ENCODE data around the gene DAD1. TPM values are rescaled to one million over a fixed set of nuclear protein-coding genes. Genes with fewer than 3 reads are reported as not detected.

The DAD1 gene
- total RNA-seq, 1 experiment from 2014 or later = 155 TPM

GRCh38 chr14:22551605-22551997 lies 37.4 kb downstream of the DAD1 start:
- Histone ChIP-seq H4K20me1 (ENCODE audit: insufficient read depth) (no peaks in the 10 kb centered on the region), H3K9me3 (ENCODE audit: insufficient read depth, low read depth) (no peaks in the 10 kb centered on the region), H3K79me2 (ENCODE audit: low read depth) (no peaks in the 10 kb centered on the region), H3F3A (ENCODE audit: insufficient read depth, low read depth) (peaks cover 3% of the 10 kb centered on the region; the same call in 1 of the 2 replicates), H3K4me1 (replicated peaks; ENCODE audit: insufficient read depth) (peaks cover 16% of the 10 kb centered on the region), H3K27me3 (ENCODE audit: insufficient read depth, low read depth) (no peaks in the 10 kb centered on the region), H3K36me3 (ENCODE audit: low read depth) (no peaks in the 10 kb centered on the region), H3K27ac (no peak overlapping the region), H3K9me2 (ENCODE audit: insufficient read depth) (no peaks in the 10 kb centered on the region), H3K4me3 (no peak overlapping the region), H3K4me2 (no peak overlapping the region), H2AFZ (no peak overlapping the region)
- ChIA-PET CTCF (no interaction called here), POLR2A (ENCODE audit: unreplicated experiment) (no interaction called here)
- DNase-seq = no peak
- intact Hi-C loops (cut with micrococcal nuclease; ENCODE audit: unreplicated experiment) = no loop called here
- no TSS peak for BruUV-seq (replicated peaks)
- TF ChIP-seq CTCF (conservative IDR thresholded peaks at IDR 0.05) = no peak
- no peak for TF ChIP-seq EZH2 (IDR thresholded peaks at IDR 0.05; ENCODE audit: low read depth)

GRCh38 chr14:22549981-22550673 lies 38.9 kb downstream of the DAD1 start:
- H3K4me3 ChIP-seq = no peak overlapping the region
- H2AFZ ChIP-seq = no peak overlapping the region
- intact Hi-C loops (cut with micrococcal nuclease; ENCODE audit: unreplicated experiment) = no loop called here
- no peak overlapping the region for H3K4me2 ChIP-seq
- TF ChIP-seq EZH2 (IDR thresholded peaks at IDR 0.05; ENCODE audit: low read depth) = no peak
- no peak for TF ChIP-seq CTCF (conservative IDR thresholded peaks at IDR 0.05)
- no peaks in the 10 kb centered on the region for H3K27me3 ChIP-seq (ENCODE audit: insufficient read depth, low read depth)
- no peaks in the 10 kb centered on the region for H3K9me3 ChIP-seq (ENCODE audit: insufficient read depth, low read depth)
- H3K79me2 ChIP-seq (ENCODE audit: low read depth) = no peaks in the 10 kb centered on the region
- H3F3A ChIP-seq (ENCODE audit: insufficient read depth, low read depth) = no peaks in the 10 kb centered on the region
- ChIA-PET POLR2A (ENCODE audit: unreplicated experiment) (no interaction called here), CTCF (interaction anchor here (0.6 kb wide), 1 partner anchor 653 kb away, joined by 4 read pairs; no protein-coding TSS in a partner anchor)
- H3K9me2 ChIP-seq (ENCODE audit: insufficient read depth) = no peaks in the 10 kb centered on the region
- no peaks in the 10 kb centered on the region for H3K36me3 ChIP-seq (ENCODE audit: low read depth)
- H3K4me1 ChIP-seq (replicated peaks; ENCODE audit: insufficient read depth) = peaks cover 1% of the 10 kb centered on the region; the same call in 1 of the 2 replicates
- H4K20me1 ChIP-seq (ENCODE audit: insufficient read depth) = no peaks in the 10 kb centered on the region
- DNase-seq = no peak
- no TSS peak for BruUV-seq (replicated peaks)
- H3K27ac ChIP-seq = no peak overlapping the region

- Histone ChIP-seq H2AFZ (no peak overlapping the region), H4K20me1 (ENCODE audit: insufficient read depth) (no peaks in the 10 kb centered on the region), H3K9me2 (ENCODE audit: insufficient read depth) (no peaks in the 10 kb centered on the region), H3K79me2 (ENCODE audit: low read depth) (no peaks in the 10 kb centered on the region), H3K4me2 (no peak overlapping the region), H3F3A (ENCODE audit: insufficient read depth, low read depth) (no peaks in the 10 kb centered on the region), H3K36me3 (ENCODE audit: low read depth) (no peaks in the 10 kb centered on the region), H3K4me1 (replicated peaks; ENCODE audit: insufficient read depth) (no peaks in the 10 kb centered on the region), H3K4me3 (no peak overlapping the region), H3K27ac (no peak overlapping the region), H3K9me3 (ENCODE audit: insufficient read depth, low read depth) (no peaks in the 10 kb centered on the region), H3K27me3 (ENCODE audit: insufficient read depth, low read depth) (no peaks in the 10 kb centered on the region)
- no peak for DNase-seq
- TF ChIP-seq EZH2 (IDR thresholded peaks at IDR 0.05; ENCODE audit: low read depth) (no peak), CTCF (conservative IDR thresholded peaks at IDR 0.05) (no peak)
- CTCF ChIA-PET = interaction anchor here (0.6 kb wide), 1 partner anchor 654 kb away, joined by 4 read pairs; no protein-coding TSS in a partner anchor
- intact Hi-C loops (cut with micrococcal nuclease; ENCODE audit: unreplicated experiment) = no loop called here
- POLR2A ChIA-PET (ENCODE audit: unreplicated experiment) = no interaction called here
- no TSS peak for BruUV-seq (replicated peaks)
These were observed 39.6 kb downstream of the DAD1 start for GRCh38 chr14:22549324-22549962.
